Heart left ventricle (tissue), 13 donors: ENCODE measurements around the gene STK32C.

Experiments
- CTCF ChIP-seq, 12 donors: fragments of 200-600 bp; sonication (generic) in 4 of 12; IDR thresholded peaks; one replicate each; pipeline versions ENCODE4 v1.5.0 to v1.8.0; 2018 to 2022; ENCODE audit warnings: antibody characterized with exemption in 12 of 12, mild to moderate bottlenecking in 5 of 12
- POLR2A ChIP-seq, 2 donors: fragments of 450-650 bp; IDR thresholded peaks; one replicate each; pipeline ENCODE4 v1.6.1; 2017; ENCODE audit warnings: antibody characterized with exemption in 2 of 2, mild to moderate bottlenecking in 2 of 2, moderate library complexity in 2 of 2
- donor health status: ischemic (EF 13 %, LVEDD 7.1; RV severe dilation, severe dysfunction).
- donor health status: DM: no; HTN: yes; CAD: no.
- donor health status: DM: no; HTN: no; CAD: no.
- donor health status: ischemic (EF 25% LVEDD 6.9; RV normal size, moderate dysfunction).
- donor health status: ischemic (EF 25% LVEDD 5.7; RV mildly dilated, moderate dysfunction).
- donor health status: ischemic (EF 35%, LVEDD 5.7; RV mildly dilated, moderate dysfunction).
- donor health status: nonischemic (EF 11% LVEDD 7.7; RV severe dilation, severe dysfunction).
- donor health status: DM: yes; HTN: yes; CAD: no.
- donor health status: PGD.
- donor health status: ischemic (EF 29% LVEDD 5.4; RV normal size, mild dysfunction).
- donor health status: nonischemic (EF 23%, LVEDD 6.1; RV moderate dilation, normal function).

- TF ChIP-seq POLR2A (IDR thresholded peaks at IDR 0.05) (no peak), CTCF (IDR thresholded peaks at IDR 0.05) (no peak)
These were observed 20.4 kb upstream of the STK32C start for GRCh38 chr10:132328106-132328505.
